Erythroblast (primary cell): ENCODE measurements around the gene GNPTG.

ENCODE experiments used
- DNase-seq, 2 experiments: peaks; one replicate each; lab custom pipeline; 2025; lab: John Stamatoyannopoulos, UW
- GATA1 ChIP-seq: IDR thresholded peaks from 2 replicates; pipeline ENCODE4 v1.6.1; 2011; ENCODE audit warnings: low read depth, mild to moderate bottlenecking, control low read depth, low read length, moderate library complexity
- POLR2A ChIP-seq: IDR thresholded peaks from 2 replicates; pipeline ENCODE4 v1.6.1; 2011; ENCODE audit warnings: mild to moderate bottlenecking, low read length

GNPTG gene

DNA sequence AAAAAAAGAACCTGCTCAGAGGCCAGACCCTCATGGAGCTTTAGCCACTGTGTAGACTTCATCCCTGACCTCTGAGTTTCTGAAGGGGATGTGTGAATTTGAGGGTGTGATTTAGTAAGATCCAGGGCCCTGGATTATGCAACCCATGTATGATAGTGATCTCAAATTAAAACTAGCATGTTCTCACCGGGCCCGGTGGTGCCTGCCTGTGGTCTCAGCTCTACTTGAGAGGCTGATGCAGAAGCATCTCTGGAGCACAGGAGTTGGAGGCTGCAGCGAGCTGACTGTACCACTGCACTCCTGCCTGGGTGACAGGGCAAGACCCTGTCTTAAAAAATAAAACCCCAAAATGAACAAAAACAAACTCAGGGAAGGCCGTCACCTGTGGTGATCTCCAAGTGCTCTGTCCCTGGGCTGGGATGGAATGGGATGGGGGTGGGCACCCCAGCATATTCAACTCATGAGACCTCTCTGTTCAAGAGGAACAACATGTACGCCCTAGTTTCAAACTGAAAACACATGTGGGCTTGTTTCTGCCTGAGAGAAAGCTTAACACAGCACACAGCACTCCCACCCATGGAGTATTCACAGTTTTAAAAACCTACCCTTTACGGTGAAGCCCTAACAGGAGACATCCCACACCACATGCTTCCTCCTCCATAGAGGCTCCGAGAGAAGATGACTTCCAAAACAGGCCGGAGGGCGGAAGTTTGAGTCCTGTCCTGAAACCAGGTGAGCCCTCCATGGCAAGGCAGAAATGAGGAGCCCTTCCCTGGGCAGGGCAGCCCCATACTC lies 30.1 kb downstream of the GNPTG start:
- no peak for DNase-seq

DNA sequence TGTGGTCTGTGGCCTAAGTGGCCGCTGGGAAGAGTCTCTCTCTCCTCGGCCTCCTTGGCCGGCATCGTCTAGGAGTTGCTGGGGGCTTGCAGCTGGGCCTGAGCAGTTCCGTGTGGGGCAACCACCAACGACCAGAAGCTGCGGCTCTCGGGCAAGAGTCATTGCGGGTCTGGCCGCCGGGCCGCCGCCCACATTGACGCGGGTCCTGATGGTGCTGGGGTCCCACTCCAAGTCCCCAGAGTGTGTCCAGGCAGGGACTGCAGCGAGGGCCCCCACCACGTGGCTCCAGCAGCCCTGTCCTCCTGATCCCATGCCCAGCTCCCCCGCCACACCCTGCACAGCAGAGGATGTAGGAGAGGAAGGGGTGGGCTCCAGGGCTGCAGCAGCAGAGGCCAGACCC lies 31.8 kb downstream of the GNPTG start:
- DNase-seq = no peak
- TF ChIP-seq GATA1 = no peak
- TF ChIP-seq POLR2A = no peak

More for the DNA sequence above, 30.1 kb downstream of the GNPTG start:
- TF ChIP-seq POLR2A (no peak), GATA1 (no peak)

DNA sequence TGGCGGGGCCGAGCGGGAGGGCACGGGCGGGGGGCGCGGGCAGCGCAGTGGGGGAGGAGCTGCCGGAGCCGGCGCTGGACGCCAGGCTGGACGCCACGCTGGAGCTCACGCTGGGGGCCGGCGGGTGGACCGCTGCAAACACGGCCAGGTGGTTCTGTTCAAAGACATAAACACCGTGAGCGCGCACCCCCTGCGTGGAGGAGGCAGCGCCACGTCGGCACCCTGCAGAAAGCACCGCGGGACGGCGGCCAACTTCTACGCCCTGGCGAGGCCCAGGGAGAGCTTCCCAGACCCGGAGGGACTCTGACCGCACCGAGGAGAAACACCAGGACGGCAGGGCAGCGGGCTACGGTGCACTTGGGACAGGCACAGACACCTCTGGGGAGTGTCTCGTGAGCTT lies 33.5 kb downstream of the GNPTG start:
- DNase-seq = no peak
- TF ChIP-seq POLR2A = no peak
- TF ChIP-seq GATA1 = no peak

DNA sequence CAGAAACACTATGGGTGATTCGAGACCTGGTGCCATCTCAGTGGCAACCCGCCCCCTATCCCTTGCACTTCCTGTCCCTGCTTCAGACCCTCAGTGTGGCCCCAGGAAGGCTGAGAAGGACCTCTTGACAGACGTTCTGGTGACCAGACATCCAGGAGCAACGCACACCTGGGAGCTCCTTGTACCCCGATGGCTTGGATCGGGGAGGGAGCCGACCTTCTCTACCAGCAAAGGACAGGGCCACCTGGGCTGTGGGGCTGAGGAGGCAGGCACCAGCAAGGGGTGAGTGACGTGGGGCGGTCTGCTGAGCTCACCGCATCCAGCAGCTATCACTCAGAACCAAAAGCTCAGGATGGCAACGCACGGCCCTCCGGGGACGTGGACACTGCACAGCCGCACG lies 35.6 kb downstream of the GNPTG start:
- DNase-seq = no peak
- no peak for TF ChIP-seq POLR2A
- no peak for TF ChIP-seq GATA1

DNA sequence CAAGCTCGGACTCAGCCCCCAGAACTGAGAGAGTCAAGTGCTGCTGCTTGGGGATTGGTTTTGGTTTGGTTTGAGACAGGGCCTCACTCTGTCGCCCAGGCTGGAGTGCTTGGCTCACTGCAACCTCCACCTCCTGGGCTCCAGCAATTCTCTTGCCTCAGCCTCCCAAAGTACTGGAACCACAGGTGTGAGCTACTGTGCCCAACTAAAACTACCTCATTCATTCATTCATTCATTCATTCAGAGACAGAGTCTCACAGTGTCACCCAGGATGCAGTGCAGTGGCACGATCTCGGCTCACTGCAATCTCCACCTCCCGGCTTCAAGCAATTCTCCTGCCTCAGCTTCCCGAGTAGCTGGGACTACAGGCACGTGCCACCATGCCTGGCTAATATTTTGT lies 38.0 kb downstream of the GNPTG start:
- DNase-seq = no peak
- no peak for TF ChIP-seq GATA1
- TF ChIP-seq POLR2A = no peak

DNA sequence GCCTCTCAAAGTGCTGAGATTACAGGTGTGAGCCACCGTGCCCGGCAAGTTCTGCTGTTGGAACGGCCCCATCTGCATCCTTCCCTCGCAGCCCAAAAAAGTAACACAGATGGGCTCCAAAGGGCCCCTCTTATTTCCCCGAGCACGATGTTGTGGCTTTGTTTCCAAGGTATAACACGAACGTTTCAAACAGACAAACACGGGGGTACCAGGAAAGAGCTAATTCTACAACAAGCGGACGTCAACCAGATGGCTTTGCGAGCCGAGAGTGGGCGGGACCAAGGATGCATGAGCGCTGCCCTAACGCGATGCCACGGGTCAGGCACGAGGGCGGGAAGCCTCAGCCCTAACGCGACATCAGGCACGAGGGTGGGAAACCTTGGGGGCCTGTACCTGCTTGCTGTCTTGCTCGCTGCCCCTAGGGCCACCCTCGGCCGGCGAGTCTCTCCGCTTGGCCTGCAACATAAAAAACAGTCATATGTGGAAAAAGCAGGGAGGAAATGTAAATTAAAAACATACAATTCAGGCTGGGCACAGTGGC lies 38.6 kb downstream of the GNPTG start:
- no peak for DNase-seq

DNA sequence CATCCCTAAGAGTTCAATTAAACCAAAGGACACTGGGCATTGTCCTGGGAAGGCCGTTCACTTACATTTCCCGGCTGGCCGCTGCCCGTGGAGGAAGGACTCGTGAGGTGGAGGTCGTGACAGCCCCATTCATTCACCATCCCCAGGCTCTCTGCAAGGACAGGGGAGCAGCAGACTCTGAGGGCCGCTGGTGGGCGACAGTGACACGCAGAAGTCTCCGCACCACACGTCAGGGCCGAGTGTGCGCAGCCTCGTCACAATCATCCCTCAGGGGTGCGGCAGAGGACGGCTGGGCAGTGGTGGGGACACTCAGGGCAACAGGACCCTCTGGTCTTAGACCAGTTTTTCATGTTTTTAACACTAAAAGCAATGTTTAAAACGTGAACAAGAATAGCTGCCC lies 41.1 kb downstream of the GNPTG start:
- TF ChIP-seq GATA1 = no peak
- no peak for TF ChIP-seq POLR2A
- no peak for DNase-seq

More for the DNA sequence above, 38.6 kb downstream of the GNPTG start:
- TF ChIP-seq POLR2A = no peak
- no peak for TF ChIP-seq GATA1

DNA sequence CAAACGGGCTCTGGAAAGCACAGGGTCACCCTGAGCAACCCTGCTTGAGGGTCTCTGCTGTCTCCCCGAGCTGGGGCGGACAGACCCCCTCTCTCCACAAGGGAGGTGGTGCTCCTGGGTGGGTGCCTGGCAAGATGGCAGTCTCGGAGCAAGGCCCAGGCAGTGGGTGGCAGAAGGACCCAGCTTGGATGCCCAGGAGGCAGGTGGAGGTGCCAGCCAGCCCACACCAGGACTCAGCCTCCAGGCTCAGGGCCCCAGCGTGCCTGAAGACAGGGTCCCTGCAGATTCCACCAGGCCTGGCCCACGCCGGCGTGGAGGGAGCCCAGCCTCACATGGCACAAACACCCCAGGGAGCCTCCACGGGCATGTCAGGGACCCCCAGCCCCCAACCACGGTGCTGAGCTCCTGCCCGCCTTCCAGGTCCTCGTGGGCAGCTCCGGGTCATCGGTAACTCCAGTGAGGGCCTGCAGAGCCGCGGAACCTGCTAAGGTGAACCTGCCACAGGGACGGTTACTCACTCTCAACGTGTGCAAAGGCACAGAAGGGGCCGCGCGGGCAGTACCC lies 42.0 kb downstream of the GNPTG start:
- no peak for DNase-seq
- TF ChIP-seq GATA1 (no peak), POLR2A (no peak)

DNA sequence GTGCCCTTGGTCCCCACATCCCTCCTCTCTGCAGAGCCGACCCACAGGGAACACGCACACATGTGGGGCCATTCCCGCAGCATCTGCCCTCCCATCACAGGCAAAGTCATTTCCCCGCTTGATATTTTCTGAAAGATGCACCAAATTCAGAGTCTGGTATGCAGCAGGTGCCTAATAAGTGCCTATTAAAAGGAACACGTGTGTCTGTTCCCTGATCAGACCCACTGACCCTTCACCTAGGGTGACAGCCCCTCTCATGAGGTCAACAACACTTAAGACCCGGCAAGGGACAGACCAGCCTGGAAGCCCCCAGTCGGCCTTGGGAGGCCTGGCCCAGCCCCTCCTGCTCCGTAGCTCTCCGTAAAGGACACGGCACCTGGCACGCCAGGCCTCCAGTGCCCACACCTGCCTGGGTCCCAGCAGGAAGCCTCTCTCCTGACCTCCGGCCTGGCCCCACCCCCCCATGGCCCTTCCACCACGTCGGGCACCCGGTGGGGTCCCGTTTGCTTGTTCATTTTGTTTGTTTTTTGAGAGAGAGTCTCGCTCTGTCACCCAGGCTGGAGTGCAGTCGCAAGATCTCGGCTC lies 42.7 kb downstream of the GNPTG start:
- DNase-seq = no peak
- TF ChIP-seq POLR2A = no peak
- TF ChIP-seq GATA1 = no peak

DNA sequence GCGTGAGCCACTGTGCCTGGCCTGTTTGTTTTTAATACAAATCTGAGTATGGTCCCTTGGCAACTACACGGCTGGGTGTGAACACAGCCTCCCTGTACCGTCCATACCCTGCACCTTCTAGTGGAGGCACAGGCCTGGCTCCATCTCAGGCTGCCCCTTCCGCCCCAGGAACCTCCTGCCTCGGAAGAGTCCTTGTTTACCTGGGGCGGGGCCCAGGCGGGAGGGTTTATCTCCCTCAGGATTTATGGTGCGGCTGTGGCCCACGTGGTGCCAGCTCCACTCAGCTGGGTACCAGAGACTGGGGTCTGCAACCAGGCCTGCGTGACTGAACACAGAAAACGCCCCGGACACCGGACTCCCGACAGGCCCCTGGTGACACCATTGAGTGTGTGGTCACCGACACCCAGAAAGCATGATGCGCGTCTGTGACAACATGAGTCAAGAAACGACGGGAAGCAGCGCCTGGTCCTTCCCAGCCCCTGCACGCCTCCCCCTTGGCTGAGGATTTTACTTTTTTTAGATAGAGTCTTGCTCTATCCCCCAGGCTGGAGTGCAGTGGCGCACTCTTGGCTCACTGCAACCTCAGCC lies 43.8 kb downstream of the GNPTG start:
- TF ChIP-seq POLR2A = no peak
- no peak for TF ChIP-seq GATA1
- no peak for DNase-seq

DNA sequence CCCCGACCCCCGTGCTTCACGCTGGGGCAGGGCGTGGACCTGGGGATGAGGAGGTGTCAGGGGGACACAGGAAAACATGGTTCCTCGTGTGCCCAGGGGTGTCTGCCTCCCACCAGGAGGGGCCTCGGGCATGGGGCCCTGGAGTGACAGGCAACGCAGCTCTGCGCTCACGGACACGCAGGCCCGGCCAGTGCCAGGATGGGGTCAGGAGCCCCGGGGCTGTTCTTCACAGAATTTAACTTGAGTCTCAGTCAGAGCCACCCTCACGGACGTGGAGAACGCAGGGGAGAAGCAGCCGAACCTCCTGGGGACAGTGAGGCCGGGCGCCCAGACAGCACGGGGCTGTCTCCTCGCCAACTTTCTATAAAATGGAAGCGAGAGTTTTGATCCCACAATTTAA lies 46.0 kb downstream of the GNPTG start:
- TF ChIP-seq POLR2A (no peak), GATA1 (no peak)
- DNase-seq = no peak

DNA sequence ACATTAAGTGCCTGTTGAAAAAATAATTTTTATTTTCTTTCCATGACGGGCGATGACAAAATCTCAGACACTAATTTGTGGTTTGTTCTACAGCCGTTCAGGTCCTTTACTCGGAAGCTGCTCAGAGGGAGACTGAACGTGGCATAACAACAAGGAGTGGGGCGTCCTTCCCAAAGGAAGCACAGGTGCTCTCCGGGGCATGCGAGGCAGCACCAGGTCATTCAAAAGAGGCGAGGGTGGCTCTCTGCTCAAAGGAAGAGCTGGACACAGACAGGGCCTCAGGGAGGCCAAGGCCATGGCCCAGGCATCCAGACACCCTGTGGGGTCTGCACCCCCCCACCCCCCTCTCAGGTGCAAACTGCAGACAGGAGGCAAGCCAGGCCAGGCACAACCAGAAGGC lies 46.6 kb downstream of the GNPTG start:
- no peak for TF ChIP-seq POLR2A
- TF ChIP-seq GATA1 = no peak
- DNase-seq = no peak

DNA sequence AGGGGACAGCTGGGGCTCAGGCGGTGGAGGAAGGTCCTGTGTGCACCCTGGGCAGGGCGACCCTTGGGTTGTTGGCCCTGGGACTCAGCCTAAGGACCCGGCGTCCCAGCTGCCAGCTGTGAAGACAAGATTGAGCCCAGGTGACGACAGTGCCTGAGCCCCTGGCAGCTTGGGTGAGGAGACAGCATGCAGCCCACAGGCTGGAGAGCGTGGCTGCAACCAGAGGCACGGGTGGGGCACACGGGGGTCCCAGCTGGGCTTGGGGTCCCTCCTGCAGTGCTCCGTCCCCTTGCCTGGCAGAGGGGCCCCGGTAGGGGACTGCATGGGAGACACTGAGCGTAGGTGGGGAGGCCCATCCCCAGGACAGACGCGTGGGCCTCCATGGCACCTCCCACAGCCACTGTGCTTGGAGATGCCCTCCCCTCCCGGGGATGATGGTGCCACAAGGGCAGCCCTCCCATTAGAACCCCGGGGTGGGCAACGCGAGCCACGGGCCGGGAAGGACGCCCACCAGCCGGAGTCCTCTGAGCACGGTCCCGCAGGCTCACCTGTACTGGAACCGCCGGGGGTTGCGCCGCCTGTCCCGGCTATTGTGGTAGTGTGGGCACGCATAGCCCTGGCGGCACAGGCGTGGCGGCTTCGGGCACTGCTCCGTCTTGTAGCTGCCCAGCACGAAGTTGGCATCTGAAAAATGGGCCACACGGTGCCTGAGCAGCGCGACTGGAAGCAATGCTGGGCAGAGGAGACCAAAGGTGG lies 47.3 kb downstream of the GNPTG start:
- no peak for DNase-seq
- TF ChIP-seq POLR2A = no peak
- no peak for TF ChIP-seq GATA1
